ENCODE measurements around the gene CCR2.
"Not testable (repeated sequence)": the region's sequence is repeated elsewhere in the genome, so short reads cannot be mapped to it uniquely, and the experiment has no call there.

The CCR2 gene

DNA sequence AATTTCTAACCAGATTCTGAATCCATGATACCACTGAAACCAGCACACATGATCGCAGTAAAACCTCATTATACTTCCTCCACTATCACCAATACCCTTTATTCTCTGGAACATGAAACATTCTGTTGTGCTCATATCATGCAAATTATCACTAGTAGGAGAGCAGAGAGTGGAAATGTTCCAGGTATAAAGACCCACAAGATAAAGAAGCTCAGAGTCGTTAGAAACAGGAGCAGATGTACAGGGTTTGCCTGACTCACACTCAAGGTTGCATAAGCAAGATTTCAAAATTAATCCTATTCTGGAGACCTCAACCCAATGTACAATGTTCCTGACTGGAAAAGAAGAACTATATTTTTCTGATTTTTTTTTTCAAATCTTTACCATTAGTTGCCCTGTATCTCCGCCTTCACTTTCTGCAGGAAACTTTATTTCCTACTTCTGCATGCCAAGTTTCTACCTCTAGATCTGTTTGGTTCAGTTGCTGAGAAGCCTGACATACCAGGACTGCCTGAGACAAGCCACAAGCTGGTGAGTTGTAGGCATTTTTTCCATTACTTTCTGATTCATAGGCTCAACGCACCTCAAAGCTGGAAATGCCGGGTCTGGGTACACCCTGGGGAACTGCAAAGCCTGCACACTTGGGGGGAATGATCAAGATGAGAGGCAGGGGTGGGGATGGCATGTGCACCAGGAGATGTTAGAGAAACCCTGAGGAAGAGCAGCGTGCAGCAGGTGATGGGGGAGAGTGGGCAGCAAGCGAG, at the start of gene CCR2:
CCR2 (plus strand) TSS at position 465 of the 764 bp plus-strand sequence. CDS start 3,417 bp downstream, outside the sequence.
- no peak for DNase-seq (ENCODE audit: low read depth, low spot score)

DNA sequence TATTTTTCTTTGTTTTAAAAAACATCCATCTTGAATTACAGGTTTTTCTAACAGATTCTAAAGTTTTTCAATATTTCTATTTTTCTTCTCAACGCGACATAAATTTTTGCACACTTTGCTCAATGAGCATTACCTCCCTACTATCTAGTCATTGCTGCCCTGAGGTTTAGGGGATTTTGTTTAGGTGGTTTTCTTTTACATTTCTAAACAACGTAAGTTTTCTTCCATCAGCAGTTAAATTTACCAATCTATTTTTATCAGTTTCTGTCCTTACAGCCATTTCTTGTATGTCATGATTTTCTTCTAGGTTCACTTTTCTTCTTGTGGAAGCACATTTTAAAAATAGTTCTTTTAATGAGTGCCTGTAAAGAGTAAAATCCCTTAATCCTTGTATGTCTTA, 49.2 kb upstream of the CCR2 start:
- DNase-seq (ENCODE audit: low read depth, low spot score) = no peak

DNA sequence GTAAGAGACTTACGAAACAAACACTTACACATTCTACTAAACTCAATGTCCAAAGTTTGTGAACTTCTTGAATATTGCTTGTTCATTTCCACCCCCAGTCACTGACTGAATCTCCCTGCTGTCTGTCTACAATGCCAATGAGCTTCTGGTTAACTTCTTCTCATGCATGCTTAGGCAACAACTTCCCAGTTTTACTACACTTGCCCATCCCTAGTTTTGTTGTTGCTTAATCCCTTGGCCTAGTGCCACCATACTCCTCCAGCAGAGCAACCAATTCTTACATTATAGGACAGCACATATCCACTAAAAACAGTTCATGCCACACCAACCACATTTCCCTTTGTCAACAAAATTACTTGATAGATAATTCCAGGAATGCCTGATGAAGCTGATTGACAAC, 40.9 kb upstream of the CCR2 start:
- DNase-seq (ENCODE audit: low read depth, low spot score) = no peak

DNA sequence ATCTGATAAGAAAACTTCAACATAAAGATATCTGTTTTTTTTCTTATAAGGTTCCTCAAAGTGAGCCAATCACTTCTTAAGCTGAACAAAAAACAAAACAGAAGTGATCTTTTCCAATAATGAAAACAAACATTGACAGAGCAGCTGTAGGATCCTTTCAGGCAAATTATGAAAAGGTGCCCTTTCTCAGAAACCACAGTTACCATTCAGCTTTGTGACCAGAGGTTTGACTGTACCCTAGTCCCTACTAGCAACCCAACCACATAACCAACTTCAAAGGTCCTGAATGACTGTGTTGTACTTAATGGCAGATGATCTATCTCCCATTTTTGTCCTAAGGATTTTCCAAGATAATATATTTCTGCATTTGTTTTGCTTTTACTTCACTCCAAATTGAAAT, 39.4 kb upstream of the CCR2 start:
- no peak for DNase-seq (ENCODE audit: low read depth, low spot score)

DNA sequence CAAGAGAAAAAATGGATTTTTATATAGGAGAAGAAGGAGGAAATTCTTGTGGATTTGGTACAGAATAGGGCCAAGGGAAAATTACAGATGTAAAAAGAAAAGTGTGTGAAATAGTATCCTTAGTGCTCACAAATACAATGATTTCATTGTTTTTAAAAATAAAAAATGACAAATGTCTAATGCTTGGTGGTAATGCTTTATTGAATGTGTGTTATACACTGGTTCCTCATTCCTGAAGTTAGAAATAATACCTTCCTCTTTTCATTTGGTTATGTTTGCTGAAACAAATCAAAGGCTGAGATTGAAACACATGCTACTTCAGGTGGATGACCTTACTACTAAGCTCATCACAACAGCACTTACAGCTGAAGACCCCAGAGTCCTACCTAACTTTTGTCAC, 37.7 kb upstream of the CCR2 start:
- DNase-seq (ENCODE audit: low read depth, low spot score) = no peak

DNA sequence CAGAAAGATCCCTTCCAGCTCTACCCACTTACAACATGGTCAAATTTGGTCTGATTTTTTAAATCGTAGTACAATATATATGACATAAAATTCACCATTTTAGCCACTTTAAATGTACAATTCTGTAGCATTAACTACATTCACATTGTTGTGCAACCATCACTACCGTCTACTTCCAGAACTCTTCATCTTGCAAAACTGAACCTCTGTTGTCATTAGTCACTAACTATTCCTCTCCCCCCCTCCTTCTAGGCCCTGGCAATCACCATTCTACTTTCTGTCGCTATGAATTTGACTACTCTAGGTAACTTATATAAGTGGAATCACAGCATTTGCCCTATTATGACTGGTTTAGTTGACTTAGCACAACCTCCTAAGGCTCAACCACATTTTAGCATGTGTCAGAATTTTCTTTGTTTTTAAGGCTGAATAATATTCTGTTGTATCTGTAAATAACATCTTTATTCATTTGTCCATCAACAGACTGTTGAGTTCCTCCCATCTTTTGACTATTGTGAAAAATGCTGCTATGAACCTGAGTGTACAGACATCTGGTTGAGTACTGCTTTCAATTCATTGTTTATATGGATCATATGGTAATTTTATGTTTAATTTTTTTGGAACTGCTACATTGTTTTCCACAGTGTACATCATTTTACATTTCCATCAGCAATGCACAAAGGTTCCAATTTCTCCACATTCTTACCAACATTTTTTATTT, 35.5 kb upstream of the CCR2 start:
- no peak for DNase-seq (ENCODE audit: low read depth, low spot score)

DNA sequence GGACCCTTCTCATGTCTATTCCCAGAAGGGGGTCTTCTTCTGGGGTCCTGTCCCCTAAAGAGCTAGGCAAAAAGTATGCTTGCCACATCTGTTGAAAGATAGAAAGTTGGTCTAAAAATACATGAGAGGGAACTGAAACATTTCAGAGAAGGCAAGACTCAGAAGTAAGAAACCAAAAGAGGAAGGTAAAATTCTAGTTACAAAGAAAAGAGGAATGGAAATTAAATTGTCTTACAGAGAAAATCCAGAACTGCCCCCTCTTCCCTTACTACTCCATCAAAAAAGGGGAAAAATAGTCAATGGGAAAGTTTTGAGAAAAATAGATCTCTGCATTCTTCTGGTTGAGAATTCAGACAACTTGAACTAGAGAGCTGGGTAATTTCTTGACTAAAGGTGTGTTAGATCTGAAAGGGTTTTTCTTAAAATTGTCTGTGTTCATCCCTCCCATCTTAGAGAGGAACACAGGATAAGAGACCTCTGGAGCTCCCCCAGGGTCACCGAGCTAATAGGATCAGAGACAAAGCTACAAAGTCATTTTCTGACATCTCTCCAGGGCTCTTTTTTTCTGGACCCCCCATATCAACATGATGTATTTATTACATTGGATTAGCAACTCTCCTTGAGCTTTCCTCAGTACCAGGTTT, 32.3 kb upstream of the CCR2 start:
- no peak for DNase-seq (ENCODE audit: low read depth, low spot score)

DNA sequence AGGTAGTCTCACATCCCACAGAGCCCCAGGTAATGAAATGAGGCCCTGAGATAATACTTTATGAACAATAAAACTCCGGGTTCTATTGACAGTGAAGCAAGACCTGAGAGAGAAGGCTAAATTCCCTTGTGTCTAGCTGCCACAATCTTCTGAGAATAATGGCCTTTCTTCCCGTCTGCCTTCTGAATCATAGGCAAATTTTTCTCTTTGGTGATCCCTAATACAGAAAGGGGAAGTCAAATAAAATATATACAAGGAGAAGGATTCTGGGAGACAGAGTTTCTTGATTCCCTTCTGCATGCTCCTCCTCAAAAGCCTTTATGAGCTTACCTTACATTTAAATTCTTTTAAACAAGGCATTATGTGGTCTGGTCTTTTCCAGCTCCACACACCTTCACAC, 29.9 kb upstream of the CCR2 start:
- DNase-seq (ENCODE audit: low read depth, low spot score) = no peak

DNA sequence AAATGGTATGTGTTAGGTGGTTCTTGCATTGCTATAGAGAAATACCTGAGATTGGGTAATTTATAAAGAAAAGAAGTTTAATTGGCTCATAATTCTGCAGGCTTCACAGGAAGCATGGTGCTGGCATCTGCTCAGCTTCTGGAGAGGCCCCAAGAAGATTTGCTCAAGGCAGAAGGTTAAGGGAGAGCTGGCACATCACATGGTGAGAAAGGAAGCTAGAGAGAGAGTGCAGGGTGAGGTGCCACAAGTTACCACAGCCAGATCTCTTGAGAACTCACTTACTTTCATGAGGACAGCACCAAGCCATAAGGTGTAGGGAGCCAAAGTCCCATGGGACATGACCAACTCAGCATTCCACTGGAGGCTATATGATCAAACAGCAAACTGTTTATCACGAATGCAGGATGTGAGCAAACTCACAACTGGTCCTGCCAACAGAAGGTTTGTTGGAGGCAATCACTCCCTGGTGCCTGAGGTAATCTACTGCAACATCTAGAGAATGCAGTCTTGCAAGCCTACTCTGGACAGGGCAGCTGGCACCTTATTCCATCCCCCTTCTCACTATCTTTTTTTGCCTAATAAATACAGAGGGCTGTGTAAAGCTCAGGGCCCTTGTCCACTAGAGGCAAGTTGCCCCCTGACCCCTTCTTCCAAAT, 28.1 kb upstream of the CCR2 start:
- no peak for DNase-seq (ENCODE audit: low read depth, low spot score)

DNA sequence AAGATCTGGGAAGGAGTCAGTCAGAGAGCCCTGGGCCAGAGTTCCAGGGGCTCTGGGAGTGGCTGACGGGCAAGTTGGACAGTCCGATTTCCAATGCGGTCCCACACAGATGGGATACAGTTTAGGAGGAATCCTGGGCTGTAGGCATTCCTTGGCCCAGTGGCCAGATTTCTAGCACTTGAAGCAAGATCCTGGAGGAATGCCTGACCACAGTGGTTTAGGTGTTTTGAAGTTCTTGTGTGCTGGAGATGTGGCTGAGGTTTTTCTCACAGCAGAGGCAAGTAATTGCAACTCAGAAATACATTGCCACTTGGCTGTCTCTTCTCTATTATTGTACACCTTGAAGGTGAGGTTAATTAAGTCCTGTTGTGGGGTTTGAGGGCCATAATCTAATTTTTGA, 23.2 kb upstream of the CCR2 start:
- not testable (repeated sequence) for DNase-seq (ENCODE audit: low read depth, low spot score)

DNA sequence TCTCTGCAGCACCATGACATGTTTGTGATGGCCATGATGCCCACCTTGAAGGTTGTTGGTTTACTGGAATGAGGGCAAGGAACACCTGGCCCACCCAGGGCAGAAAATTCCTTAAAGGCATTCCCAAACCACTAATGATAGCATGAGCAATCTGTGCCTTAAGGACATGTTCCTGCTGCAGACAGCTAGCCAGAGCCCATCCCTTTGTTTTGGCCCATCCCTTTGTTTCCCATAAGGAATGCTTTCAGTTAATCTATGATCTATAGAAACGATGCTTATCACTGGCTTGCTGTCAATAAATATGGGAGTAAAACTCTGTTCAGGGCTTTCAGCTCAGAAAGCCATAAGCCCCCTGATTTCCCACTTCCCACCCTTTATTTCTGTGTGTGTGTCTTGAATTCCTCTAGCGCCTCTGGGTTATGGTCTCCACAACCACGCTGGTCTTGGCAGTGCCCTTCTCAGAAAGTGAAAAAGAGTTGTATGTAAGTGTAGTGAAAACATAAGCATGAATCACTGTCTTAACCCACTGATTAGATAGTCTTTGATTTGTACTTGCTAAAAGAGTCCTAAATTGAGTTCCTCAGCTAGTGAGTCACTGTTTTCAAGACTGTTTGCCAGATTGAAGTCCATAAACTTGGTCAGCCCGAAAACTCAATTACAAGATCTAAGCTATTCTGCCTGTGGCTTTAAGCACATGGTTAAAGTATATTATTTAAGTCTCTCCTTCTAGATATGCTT, 19.0 kb upstream of the CCR2 start:
- DNase-seq (ENCODE audit: low read depth, low spot score) = no peak

DNA sequence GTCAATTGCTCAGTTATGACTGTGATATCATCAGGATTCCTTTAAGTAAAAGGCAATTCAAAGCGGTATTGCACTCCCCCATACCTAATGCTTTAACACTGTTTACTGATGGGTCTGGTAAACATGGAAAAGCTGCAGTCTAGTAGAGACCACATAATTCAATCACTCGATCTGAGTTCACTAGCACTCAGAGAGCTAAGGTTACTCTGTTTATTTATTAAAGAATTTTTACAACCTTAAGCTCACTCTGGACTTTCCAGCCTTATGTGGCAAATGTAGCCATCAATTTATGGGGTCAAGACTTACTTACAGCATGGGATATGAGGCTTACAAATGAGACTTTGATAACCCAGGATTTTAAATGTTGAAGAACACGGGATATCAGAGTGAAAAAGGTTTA, 18.4 kb upstream of the CCR2 start:
- no peak for DNase-seq (ENCODE audit: low read depth, low spot score)

DNA sequence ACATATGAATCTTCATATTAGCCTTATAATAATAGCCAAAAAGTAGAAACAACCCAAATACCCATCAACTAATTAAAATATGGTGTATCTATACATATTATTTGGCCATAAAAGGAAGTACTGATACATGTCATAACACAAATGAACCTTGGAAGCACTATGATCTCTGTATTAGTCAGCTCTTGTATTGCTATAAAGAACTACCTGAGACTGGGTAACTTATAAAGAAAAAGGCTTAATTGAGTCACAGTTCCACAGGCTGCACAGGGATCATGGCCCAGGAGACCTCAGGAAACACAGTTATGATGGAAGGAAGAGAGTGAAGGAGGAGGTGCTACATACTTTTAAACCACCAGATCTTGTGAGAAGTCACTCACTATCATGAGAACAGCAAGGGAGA, 16.0 kb upstream of the CCR2 start:
- no peak for DNase-seq (ENCODE audit: low read depth, low spot score)

DNA sequence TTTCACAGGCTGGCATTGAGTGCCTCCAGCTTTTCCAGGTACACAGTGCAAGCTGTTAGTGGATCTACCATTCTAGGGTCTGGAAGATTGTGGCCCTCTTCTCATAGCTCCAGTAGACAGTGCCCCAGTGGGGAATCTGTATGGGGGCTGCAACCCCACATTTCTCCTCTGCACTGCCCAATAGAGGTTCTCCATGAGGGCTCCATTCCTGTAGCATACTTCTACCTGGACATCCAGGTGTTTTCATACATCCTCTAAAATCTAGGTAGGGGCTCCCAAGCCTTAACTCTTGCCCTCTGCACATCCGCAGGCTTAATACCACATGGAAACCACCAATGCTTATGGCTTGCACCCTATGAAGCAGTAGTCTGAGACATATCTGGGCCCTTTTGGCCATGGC, 15.1 kb upstream of the CCR2 start:
- DNase-seq (ENCODE audit: low read depth, low spot score) = no peak

DNA sequence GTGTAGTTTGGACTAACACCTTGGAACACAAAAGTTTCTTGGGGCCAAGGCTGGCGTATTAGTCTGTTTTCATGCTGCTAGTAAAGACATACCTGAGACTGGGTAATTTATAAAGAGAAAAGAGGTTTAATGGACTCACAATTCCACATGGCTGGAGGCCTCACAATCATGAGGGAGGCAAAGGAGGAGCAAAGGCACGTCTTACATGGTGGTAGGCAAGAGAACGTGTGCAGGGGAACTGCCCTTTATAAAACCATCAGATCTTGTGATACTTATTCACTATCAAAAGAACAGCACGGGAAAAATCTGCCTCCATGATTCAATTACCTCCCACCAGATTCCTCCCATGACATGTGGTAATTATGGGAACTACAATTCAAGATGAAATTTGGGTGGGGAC, 9.4 kb upstream of the CCR2 start:
- DNase-seq (ENCODE audit: low read depth, low spot score) = no peak

DNA sequence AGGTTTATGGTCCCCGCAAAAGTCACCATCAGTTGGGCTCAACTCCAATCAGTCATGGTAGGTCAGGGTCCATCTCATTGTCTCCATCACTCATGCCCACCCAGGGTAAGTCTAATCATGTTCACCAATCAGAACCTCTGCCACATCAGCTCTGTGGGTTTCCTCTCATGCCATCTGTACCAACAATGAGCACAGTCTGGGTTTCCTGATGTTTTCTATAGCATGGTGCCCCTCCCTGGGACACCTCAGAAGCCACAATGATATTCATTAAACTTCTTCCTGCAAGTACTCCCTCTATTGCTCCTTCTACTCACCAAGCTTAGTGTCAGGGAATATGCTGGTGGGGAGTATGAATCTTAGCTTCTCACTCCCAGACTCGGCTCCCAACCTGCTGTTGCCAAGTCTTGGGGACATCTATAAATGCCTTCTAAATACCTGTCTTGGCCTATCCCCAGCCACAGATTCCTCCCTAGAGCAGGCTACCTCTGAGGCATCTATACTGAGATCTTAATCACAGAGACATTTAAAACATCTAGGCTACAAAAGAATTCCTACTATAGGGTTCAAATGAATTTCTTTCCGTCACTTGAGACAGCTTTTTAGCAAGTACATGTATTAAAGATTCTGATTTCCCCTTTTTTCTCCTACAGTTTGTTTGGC, 5.0 kb upstream of the CCR2 start:
- DNase-seq (ENCODE audit: low read depth, low spot score) = no peak

DNA sequence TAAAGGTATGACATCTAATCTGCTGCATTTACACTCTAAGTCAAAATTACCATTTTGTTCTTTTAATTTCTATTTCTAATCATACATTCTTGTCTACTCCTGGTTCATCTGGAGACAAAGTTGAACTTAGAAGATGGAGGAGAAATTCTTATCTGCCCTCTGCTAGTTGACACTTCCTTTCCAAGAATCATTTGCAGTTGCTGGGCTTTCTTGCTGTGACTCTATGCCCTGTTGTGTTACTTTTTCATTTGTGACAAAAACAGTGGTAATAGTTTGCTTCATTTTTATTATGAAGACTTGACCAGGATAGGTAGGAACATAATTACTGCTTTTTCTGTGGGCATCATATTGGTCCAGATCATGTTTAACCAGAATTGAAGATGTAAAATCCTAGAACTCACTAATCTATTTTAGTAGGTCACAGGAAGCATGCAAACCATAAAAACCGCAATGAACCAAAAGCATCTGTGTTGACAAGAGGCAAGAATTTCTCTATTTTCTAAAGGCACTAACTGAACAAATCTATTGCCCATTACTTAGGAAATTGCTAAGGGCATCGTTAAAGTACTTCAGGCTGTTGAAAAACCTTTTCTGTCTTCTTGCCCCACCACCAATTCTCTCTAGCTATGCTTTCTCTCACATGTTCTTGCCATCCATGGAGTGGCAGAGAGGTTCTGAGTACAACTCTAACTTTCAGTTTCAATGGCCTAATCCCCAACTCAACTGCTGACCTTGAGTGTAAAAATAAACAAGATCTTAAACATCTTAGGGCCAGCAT, 4.2 kb upstream of the CCR2 start:
- DNase-seq (ENCODE audit: low read depth, low spot score) = no peak

DNA sequence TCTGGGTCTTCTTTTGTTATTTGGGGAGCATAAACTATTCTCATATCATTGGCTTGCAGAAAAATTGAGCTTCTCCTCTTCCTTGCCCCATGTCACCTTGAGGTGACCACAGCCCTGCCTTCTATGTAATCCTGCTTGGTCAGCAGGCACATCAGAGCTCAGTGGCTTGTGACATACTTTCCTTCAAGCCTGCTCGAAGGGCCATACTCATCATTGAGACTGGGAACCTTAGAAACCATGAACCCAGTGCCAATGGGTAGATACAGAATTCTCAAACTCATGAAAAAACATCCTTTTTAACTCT, 3.7 kb upstream of the CCR2 start:
- DNase-seq (ENCODE audit: low read depth, low spot score) = no peak

DNA sequence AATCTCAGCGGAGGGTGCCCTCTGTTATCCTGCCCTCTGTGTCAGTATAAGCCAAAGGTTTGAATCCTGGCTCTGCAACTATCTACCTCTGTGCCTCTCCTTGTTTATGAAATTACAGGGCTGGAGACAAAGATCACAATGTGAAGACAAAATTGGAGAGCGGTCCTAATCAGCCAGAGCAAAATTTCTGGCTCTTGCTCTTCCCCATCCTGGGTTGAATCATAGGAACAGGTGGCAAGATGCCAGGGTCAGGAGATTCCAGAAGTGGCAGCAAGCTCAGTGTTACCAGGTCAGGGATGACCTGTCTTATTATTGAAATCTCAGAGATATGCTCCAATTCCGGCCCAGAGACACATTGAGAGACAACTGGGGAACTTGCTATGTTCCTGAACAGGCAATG, 2.3 kb upstream of the CCR2 start:
- DNase-seq (ENCODE audit: low read depth, low spot score) = no peak

DNA sequence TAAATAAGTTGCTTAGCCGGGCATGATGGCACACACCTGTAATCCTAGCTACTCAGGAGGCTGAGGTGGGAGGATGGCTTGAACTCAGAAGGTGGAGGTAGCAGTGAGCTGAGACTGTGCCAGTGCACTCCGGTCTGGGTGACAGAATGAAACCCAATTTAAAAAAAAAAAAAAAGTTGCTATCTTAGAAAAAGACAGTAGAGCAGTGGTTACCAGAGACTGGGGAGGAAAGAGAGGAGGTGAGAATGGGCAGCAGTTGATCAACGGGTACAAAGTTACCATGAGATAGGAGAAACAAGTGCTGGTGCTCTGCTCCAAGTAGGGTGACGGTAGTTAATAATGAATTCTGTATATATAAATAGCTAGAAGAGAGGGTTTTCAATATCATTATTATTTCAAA, 821 bp upstream of the CCR2 start:
- DNase-seq (ENCODE audit: low read depth, low spot score) = no peak

DNA sequence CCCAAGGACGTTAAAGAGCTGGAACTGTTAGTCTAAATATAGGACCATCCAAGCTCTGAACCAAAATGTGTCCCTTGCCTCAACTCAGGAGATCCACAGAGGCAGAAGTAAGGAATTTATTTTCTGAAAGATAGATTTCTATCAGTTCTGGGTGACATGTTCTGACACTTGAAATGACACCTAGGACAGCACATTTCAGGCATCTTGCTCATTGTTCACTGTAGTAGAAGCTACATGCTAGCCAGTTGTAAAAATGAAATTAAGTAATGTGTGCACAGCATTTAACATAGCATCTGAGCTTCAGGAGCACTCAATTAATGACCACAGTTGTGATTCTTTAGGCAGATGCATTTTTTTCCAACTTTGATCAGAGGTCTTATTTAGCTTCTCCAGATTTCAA, 567 bp downstream of the CCR2 start:
- DNase-seq (ENCODE audit: low read depth, low spot score) = no peak
